GM20431 (cell line): Measurements from ENCODE around the gene SNU13.
"Not testable (repeated sequence)": the region's sequence is repeated elsewhere in the genome, so short reads cannot be mapped to it uniquely, and the experiment has no call there.

Experiments used
- in situ Hi-C: fragments of 300-500 bp; cut with MseI, MboI; formaldehyde crosslinking; loops from one replicate; pipeline ENCODE4 v1.15.0; 2020; ENCODE audit warnings: low sequenced_read_pairs; ENCODE audit not compliant: unreplicated experiment

The SNU13 gene

GRCh38 chr22:41647771-41648170 lies 40.9 kb downstream of the SNU13 start:
- in situ Hi-C loops = no loop called here

DNA sequence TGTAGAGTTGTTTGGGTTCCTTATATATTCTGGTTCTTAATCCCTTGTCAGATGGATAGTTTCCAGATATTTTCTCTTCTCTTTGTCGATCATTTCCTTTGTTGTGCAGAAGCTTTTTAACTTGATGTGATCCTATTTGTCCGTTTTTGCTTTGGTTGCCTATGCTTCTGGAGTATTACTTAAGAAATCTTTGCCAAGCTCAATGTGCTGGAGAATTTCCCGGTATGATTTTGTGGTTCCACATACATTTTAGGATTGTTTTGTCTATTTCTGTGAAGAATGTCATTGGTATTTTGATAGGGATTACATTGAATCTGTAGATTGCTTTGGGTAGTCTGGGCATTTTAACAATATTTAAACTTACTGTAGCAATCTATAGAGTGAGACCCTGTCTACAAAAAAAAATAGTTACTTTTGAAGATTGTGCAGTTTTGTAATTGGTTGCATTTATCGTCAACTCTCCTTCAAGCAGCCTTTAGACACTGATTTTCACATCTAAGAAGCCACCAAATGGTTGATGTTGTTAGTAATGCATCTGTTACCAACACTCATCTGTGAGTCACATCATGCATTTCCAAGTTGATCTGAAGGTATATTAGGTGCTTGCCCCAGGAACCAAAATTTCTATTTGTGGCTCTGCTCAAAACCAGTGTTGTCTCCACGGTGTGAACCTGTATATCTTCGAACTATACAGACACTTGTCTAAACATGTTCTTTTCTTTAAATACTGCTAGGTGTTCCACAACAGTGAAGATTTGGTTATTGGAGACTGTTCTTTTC lies 46.1 kb downstream of the SNU13 start:
- in situ Hi-C loops = no loop called here

GRCh38 chr22:41641854-41642253 lies 46.8 kb downstream of the SNU13 start:
- in situ Hi-C loops = no loop called here

DNA sequence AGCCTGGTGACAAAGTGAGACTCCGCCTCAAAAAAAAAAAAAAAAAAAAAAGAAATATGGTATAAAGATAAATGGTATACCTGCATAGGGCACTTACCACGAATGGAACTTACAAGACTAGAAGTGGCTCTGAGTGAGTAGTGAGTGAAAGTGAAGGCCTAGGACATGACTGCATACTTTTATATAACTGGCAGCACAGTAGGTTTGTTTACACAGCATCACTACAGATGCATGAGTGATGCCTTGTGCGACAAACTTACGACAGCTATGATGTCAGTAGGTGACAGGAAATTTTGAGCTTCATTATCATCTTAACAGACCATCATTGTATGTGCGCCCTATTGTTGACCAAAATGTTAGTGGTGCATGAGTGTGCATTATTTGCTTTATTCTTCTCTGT lies 49.9 kb downstream of the SNU13 start:
- in situ Hi-C loops = no loop called here

DNA sequence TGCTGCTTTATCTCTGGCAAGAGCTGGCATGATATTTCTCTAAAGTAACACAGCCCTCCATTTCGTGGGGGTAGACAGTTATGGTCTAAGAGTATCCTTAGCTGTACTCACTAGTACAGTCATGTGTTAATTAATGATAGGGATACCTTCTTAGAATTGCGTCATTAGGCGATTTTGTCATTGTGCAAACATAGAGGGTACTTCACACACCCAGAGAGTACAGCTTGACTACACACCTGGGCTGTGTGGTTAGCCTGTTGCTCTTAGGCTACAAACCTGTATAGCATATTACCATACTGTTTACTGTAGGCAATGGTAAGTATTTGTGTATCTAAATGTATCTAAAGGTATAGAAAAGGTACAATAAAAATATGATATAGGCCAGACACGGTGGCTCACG lies 50.5 kb downstream of the SNU13 start:
- in situ Hi-C loops = no loop called here

GRCh38 chr22:41637623-41638022 lies 51.0 kb downstream of the SNU13 start:
- in situ Hi-C loops = not testable (repeated sequence)

DNA sequence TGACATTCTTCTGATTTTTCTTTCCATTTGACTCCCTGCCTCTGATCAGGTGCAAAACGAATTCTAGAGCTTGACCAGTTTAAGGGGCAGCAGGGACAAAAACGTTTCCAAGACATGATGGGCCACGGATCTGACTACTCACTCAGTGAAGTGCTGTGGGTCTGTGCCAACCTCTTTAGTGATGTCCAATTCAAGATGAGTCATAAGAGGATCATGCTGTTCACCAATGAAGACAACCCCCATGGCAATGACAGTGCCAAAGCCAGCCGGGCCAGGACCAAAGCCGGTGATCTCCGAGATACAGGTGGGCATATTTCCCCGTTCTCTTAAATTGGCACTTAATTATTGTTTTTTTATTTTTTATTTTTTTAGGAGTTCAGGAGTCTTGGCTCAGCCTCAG lies 52.2 kb downstream of the SNU13 start:
- in situ Hi-C loops = no loop called here

DNA sequence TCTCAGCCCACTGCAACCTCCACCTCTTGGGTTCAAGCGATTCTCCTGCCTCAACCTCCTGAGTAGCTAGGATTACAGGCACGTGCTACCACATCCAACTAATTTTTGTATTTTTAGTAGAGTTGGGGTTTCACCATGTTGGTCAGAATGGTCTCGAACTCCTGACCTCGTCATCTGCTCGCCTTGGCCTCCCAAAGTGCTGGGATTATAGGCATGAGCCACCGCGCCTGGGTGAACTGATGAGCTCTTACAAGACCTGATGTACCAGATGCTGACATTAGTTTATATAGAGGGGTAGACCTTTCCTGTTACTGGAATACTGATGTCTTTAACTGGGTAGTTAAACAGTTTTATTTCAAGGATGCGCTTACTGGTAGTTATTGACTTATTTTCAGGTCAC lies 54.1 kb downstream of the SNU13 start:
- in situ Hi-C loops = not testable (repeated sequence)

DNA sequence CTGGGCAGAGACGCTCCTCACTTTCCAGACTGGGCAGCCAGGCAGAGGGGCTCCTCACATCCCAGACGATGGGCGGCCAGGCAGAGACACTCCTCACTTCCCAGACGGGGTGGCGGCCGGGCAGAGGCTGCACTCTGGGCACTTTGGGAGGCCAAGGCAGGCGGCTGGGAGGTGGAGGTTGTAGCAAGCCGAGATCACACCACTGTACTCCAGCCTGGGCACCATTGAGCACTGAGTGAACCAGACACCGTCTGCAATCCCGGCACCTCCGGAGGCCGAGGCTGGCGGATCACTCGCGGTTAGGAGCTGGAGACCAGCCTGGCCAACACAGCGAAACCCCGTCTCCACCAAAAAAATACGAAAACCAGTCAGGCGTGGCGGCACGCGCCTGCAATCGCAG lies 57.1 kb downstream of the SNU13 start:
- in situ Hi-C loops = not testable (repeated sequence)

DNA sequence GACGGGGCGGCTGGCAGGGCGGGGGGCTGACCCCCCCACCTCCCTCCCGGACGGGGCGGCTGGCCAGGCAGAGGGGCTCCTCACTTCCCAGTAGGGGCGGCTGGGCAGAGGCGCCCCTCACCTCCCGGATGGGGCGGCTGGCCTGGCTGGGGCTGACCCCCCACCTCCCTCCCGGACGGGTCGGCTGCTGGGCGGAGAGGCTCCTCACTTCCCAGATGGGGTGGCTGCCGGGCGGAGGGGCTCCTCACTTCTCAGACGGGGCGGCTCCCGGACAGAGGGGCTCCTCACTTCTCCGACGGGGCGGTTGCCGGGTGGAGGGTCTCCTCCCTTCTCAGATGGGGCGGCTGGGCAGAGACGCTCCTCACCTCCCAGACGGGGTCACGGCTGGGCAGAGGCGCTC lies 57.6 kb downstream of the SNU13 start:
- in situ Hi-C loops = not testable (repeated sequence)

GRCh38 chr22:41625577-41625976 lies 63.1 kb downstream of the SNU13 start:
- in situ Hi-C loops = no loop called here
